ENCODE results near the gene NFKB1.

NFKB1 gene

DNA sequence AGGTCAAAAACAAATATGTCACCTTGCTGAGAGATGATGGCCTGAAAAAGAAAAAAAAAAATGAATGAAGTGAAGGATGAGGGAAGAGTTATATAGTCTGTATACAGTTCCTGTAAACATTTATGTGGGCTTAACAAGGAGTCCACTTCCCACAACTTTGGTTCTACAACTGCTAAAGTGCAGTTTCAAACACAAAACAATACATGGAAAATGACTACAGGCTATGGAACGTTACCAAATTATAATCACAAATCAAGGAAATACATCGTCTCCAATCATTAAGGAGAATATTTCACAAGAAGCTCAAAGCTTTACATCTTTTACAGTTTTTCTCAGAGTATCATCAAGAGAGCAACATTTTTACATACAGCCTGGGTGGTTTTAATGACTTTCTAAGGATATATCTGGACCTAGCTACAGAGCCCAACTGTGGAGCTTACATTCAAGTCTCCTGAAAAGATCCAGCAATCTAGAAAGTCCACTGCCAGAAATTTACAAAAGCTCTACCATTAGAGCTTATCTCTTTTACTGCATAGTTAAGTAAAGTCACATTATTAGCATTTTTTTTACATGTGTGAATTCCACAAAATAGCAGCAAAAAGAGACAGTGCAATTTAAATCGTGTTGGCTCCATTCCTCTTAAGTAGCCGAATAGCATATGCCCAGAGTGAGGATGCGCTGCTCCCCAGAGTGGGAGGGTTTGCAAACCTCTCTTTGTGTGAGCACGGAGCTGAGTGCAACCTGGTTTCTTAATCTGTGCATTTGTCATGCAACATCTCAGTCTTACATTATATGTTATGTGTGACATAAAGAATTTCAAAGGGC is 131.3 kb downstream of the NFKB1 start:
- no peak for DNase-seq

DNA sequence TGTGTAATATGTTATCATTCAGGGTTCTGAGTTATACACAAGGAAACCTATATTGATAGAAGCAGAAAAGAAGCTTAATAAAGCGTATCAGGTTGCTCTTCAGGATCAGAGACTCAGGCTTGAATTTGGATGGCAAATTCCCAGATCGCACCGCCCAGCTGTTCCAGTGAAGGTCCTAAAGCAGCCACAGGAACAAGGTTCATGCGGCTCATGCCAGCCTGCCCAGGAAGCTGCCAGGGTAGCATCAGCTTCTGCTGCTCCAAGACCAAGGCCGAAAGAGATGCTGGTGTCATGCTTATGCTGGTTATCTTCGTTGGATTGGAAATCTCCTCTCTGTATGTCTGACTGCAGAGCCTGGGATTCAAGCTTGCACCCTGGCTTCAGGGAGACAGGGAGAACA is 131.9 kb downstream of the NFKB1 start:
- no peak for DNase-seq

DNA sequence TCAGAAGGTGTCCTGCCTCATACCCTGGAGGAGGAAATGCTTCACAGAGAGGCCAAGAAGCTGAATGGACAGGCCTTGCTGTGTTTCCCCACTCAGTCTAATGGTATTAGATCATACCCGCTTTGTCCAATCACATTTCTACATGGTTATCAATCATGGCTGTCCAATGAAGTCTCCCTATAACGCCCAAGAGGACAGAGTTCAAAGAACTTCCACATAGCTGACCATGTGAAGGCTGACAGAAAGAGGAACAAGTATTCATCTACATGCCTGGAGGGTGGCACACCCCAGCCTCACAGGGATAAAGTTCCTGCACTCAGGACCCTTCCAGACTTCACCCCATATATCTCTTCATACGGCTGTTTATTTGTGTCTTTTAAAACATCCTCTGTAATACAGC is 136.2 kb downstream of the NFKB1 start:
- no peak for DNase-seq

DNA sequence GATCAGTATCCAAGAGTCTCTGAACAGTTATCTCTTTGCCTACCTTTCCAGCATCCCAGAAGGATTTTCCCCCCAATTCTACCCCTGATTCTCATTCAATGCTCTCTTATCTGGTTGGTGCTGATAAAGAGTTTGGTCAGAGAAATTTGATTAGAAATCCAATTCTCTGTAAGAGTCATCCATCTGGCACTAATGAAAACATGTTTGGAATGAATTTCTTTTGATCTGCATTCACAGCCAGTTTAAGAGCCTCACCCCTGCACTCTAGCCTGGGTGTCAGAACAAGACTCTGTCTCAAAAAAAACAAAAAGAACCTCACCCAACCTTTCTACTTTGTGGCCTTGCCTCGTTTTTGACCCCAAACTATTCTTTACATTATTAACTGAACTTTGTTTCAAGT is 137.5 kb downstream of the NFKB1 start:
- no peak for DNase-seq

DNA sequence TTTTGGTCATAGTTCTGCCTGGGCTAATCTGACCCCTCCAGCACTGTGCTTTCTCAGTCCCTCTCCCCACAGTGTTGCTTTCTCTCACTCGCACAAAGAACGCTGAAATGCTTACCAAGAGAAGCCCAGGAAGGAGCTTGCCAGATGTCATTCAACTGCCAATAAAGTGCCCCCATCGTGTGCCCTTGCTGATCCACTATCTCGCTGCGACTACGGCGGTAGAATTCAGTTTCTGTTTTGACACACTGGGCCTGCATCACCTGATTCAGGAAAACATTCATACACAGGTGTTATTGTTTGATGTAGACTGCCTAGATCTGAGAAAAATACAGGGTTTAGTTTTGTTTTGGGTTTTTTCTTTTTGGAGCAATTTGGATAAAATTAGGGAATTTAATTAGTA is 138.4 kb downstream of the NFKB1 start:
- DNase-seq = no peak

DNA sequence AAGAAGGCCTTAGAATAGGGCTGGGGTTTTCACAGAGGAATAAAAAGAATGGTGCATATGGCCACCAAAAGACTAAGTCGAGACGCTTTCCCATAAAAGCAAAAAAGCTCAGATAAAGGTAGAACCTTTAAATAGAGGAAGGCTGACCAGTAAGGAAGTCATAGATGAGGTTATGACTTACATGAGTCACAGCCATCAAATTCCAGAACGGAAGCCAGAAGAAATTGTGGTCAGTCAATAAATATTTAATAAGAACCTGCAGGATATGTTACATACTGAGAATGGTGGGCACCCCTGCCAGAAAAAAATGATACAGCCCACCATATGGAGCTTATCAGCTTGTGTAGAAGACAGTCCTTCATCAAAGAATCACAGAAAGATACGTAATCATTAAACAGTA is 139.5 kb downstream of the NFKB1 start:
- DNase-seq = no peak

DNA sequence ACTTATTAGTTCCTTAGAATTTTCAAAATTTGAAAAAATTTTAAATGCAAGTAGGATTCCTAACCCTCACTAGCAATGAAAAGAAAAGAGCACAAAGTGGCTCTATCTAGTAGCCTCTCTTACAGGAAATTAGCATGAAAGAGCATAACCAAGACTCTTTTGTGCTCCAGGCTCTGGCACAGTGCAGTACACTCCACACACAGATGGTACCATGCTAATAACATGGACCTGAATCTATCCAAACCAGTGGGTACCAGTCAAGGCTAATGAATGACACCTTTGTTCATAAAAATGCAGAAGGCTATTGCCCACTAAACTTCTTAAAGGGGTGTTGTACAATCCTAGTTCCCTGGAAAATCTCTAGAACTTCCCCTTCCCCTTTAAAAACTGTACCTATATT is 140.6 kb downstream of the NFKB1 start:
- DNase-seq = no peak

DNA sequence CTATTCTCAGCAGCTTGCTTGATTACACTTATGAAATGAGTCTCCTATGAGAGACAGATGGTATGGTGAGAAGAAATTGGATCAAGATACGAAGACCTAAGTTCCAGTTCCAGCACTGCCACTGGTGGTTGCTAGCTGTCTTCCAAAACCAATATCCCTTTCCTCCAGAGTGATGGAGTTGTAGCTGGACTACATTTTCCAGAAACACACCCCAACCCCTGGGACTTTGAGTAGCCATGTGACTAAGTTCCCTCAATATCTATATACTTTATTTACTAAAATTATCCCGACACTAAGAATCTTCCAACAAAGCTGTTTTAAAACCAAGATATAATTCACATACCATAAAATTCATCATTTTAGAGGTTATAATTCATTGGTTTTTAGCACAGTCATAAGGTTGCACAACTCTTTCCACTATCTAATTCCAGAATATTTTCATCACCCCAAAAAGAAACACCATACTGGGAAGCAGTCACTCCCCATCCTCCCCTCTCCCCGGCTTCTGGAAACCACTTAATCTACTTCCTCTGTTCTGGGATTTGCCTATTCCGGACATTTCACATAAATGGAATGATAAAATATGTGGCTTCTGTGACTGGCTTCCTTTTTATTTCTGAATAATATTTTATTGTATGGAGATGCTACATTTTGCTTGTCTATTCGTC is 141.6 kb downstream of the NFKB1 start:
- no peak for DNase-seq

DNA sequence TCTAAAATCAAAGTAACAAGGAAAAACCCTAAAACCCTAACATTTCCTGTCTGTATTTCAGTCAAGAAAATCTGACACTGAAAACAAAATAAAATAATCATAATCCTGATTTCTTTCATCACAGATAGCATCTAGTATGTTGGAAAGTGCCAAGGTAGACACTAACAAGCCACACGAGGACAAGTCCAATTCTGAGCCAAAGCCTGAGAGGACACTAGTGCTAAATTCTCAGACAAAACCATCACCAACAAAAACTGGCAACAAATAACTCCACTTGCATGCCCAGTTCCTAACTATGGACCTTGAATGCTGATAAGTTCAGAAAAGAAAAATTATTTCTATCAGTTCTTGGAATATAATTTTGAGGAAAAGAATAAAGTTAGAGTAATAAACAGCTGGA is 146.0 kb downstream of the NFKB1 start:
- DNase-seq = no peak

DNA sequence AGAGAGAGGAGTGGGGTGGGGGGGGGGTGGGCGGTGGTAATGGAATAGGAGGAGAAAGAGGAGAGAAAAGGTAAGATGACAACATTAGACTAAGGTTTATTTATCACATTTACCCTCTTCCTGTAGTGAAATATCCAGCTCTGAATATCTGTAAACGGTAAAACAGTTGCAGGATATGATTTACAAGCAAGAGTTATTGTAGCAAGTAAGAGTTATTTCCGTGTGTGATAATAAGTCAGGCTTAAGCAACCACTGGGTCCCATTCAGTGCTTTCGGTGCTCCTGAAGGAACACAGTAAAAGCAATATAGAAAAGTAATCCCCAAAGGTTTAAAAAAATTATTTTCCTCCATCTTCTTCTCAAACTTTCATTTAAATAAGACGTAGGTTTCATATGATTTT is 156.0 kb downstream of the NFKB1 start:
- DNase-seq = no peak

DNA sequence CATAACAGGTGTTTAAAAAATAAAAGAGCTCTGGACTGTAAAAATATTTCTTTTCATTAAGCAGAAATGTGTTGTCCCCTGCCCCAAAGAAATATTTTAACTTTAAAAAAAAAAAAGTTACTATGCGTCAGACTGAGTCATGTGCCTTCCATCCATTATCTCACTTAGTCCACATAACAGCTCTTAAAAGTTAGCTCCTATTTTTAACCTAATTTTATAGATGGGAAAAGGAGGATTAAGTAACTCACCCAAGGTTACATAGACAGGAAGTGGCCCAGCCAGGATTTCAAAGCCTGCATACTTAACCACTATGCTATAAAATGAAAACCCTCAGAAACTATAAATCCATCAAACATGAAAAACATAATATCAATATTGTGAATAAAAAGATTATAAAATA is 161.9 kb downstream of the NFKB1 start:
- DNase-seq = no peak

DNA sequence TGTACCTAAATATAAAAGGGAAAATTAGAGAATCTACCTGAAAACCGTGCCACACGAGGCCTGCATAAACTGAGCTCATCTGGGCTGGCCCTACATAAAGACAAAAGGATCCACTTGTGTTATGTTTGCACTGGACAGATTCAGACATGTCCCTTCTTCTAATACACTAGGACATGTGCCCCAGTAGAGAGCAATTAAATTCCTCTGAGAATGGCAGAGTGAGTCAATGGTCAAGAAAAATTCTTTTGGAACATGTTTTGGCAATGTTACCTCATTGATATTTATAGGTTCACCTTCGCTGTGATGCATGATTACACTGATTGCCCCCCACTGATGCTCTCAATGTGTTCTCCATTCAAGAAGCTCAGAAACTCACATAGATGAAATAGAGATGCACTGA is 164.4 kb downstream of the NFKB1 start:
- DNase-seq = no peak
